GM12878 (cell line): ENCODE data around the gene GPBAR1. TPM values are rescaled to one million over a fixed set of nuclear protein-coding genes. Genes with fewer than 3 reads are reported as not detected.
A peak's percentile ranks its signal among the peaks of the same experiment; 100 is the strongest.

Experiments used
- ATAC-seq: fragments of 200-7000 bp; cut with Tn5 transposase; 3 replicates; pipeline ENCODE4 v1.9.1; 2020; ENCODE audit warnings: mild to moderate bottlenecking, moderate library complexity
- BruUV-seq: library from RNA; stranded (reverse); fragments of 400-500 nt; replicated peaks from 2 replicates; lab custom pipeline; 2021; lab: Mats Ljungman, UMichigan
- CTCF ChIA-PET: fragments of 300-600 bp; sonication (Branson Sonifier 250); formaldehyde crosslinking; extraction: SDS; loops from one replicate; lab custom pipeline; 2021; ENCODE audit warnings: inconsistent platforms; lab: Yijun Ruan, JAX
- POLR2A ChIA-PET: fragments of 350-600 bp; formaldehyde crosslinking; extraction: SDS; loops from one replicate; lab custom pipeline; 2021; ENCODE audit warnings: inconsistent platforms; lab: Charles Lee
- RAD21 ChIA-PET: fragments of 300-600 bp; sonication (Branson Sonifier 250); formaldehyde crosslinking; loops from one replicate; lab custom pipeline; 2023; ENCODE audit warnings: antibody characterized with exemption; ENCODE audit not compliant: unreplicated experiment; lab: Charles Lee
- SMC1A ChIA-PET: fragments of 300-600 bp; sonication (Branson Sonifier 250); formaldehyde crosslinking; loops from one replicate; lab custom pipeline; 2023; ENCODE audit not compliant: unreplicated experiment, uncharacterized antibody; lab: Charles Lee
- DNase-seq: peaks from one replicate; pipeline ENCODE4 v3.0.0-alpha.2; 2011; ENCODE audit warnings: low read depth, low spot score
- FAIRE-seq: peaks from 3 replicates; lab custom pipeline; 2011; peaks lifted over from hg19 to GRCh38; lab: Jason Lieb, UNC
- H2AFZ ChIP-seq: 2 replicates; pipeline ENCODE4 v1.6.0; 2011; ENCODE audit warnings: low read depth, low read length, control low read depth; ENCODE audit not compliant: control insufficient read depth
- H3K27ac ChIP-seq: 2 replicates; pipeline ENCODE4 v1.5.1; 2011; ENCODE audit warnings: control low read depth; ENCODE audit not compliant: control insufficient read depth, insufficient read depth
- H3K27me3 ChIP-seq, 2 experiments: replicated peaks in 1 of 2; 2 replicates each; pipeline versions ENCODE4 v1.6.0 to v1.6.1; 2011; ENCODE audit warnings: low read length in 1 of 2; ENCODE audit not compliant: control insufficient read depth in 2 of 2, insufficient read depth in 2 of 2
- H3K36me3 ChIP-seq, 2 experiments: 2 replicates each; pipeline ENCODE4 v1.5.1; 2011; ENCODE audit warnings: low read length in 1 of 2; ENCODE audit not compliant: control insufficient read depth in 2 of 2, insufficient read depth in 2 of 2
- H3K4me1 ChIP-seq: 2 replicates; pipeline ENCODE4 v1.6.1; 2011; ENCODE audit warnings: mild to moderate bottlenecking, low read length, moderate library complexity, mixed read lengths; ENCODE audit not compliant: control insufficient read depth, insufficient read depth
- H3K4me2 ChIP-seq: 2 replicates; pipeline ENCODE4 v1.6.0; 2011; ENCODE audit warnings: control low read depth; ENCODE audit not compliant: control insufficient read depth, insufficient read depth
- H3K4me3 ChIP-seq: fragments of 200-600 bp; sonication (generic); 2 replicates; pipeline ENCODE4 v1.5.1; 2016
- H3K79me2 ChIP-seq: 2 replicates; pipeline ENCODE4 v1.6.0; 2011; ENCODE audit warnings: low read length; ENCODE audit not compliant: control insufficient read depth, insufficient read depth
- H3K9ac ChIP-seq: 2 replicates; pipeline ENCODE4 v1.8.0; 2011; ENCODE audit warnings: low read length, control low read depth, mixed read lengths; ENCODE audit not compliant: control insufficient read depth, insufficient read depth
- H3K9me3 ChIP-seq: replicated peaks from 3 replicates; pipeline ENCODE4 v1.5.1; 2011; ENCODE audit warnings: mild to moderate bottlenecking, low read length; ENCODE audit not compliant: control insufficient read depth, insufficient read depth
- H4K20me1 ChIP-seq: 2 replicates; pipeline ENCODE4 v1.6.0; 2011; ENCODE audit not compliant: control insufficient read depth, insufficient read depth
- BMI1 ChIP-seq: fragments of 450-650 bp; IDR thresholded peaks from 2 replicates; pipeline ENCODE4 v1.6.1; 2016; ENCODE audit warnings: mild to moderate bottlenecking, moderate library complexity, borderline replicate concordance
- IKZF2 ChIP-seq, 2 experiments: fragments of 450-650 bp; IDR thresholded peaks; 2 replicates each; pipeline ENCODE4 v1.6.1; 2017; ENCODE audit warnings: mild to moderate bottlenecking in 2 of 2, moderate library complexity in 2 of 2
- WGBS: methylation state at CpG from one replicate; pipeline ENCODE4 v1.1.6; 2016; ENCODE audit warnings: low lambda C conversion rate; ENCODE audit not compliant: insufficient replicate concordance, insufficient coverage; ENCODE audit errors: missing lambda C conversion rate; 5-methylcytosine and 5-hydroxymethylcytosine counted together
- in situ Hi-C: fragments of 300-500 bp; cut with MboI; formaldehyde crosslinking; loops from 9 replicates; pipeline ENCODE4 v1.14.3; 2018; ENCODE audit warnings: mixed read lengths
- intact Hi-C: fragments of 100-400 bp; cut with micrococcal nuclease; formaldehyde crosslinking; loops from one replicate; pipeline ENCODE4 v1.14.2; 2022; ENCODE audit not compliant: unreplicated experiment
- polyA plus RNA-seq, 11 experiments: library from polyadenylated mRNA; depleted of rRNA in 4 of 11; unstranded in 6 of 11; stranded (reverse) in 5 of 11; fragments of >200 nt; fragmentation: Nextera tagmentation in 4 of 11; fragmentation: Illumina TruSeq in 1 of 11; extraction: Ambion mirVana in 4 of 11; extraction: Trizol in 1 of 11; gene quantifications; 1 replicate in 1 of 11; 2 replicates in 10 of 11; pipeline versions ENCODE4 v1.2.1 to v1.2.3, GENCODE V29; 2011 to 2016; ENCODE audit warnings: inconsistent platforms in 2 of 11, missing spikeins in 2 of 11, low read depth in 1 of 11
- total RNA-seq, 4 experiments: library from RNA; depleted of rRNA in 3 of 4; stranded (reverse); fragments of >200 nt in 3 of 4; fragmentation: Illumina TruSeq in 1 of 4; extraction: Trizol in 1 of 4; gene quantifications; 2 replicates each; pipeline versions ENCODE4 v1.2.1 to v1.2.3, GENCODE V29; 2013 to 2021
- TF ChIP-seq, protein P1 (sequence below): fragments of 150-350 bp; IDR thresholded peaks from 2 replicates; pipeline ENCODE4 v1.6.1; 2016; ENCODE audit warnings: low read depth, low read length

GPBAR1 gene
- total and polyA plus RNA-seq, 10 of the 15 experiments (the other 5 are each of a cell fraction or from before 2014, with no cell fraction given), result 0.03 to 0.36 (median 0.11) TPM; not detected in 3

DNA sequence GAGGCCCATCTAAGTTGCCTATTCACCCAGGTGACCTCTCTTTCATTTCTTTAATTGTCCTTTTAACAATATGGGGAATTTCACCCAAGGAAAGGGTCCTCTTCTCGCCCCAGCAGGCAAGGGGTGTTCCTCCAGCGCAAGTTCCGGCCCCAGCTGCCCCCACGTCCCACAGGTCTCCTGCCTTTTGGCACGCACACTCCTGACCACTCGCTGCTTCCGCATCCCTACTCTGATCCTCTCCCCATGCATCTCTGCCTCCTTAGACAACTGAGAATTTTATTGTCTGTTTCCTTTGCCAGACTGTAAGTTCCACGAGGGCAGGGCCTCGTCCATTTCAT, 44.5 kb upstream of the GPBAR1 start:
- no peaks in the 10 kb centered on the region for H3K27me3 ChIP-seq
- peaks cover 7% of the 10 kb centered on the region; the same call in 1 of the 2 replicates for H4K20me1 ChIP-seq
- peaks cover 53% of the 10 kb centered on the region for H3K79me2 ChIP-seq
- intact Hi-C loops, result loop anchor here (5.0 kb wide), 1 partner anchor 181 kb away; the partner anchor contains the start of gene CTDSP1
- H3K9me3 ChIP-seq, result no peaks in the 10 kb centered on the region
- CTCF ChIA-PET, result interaction anchor here (0.8 to 3.4 kb wide), 11 partner anchors 10 to 55 kb away, joined by 3 to 17 read pairs (median 4); partner anchors contain the start of genes AAMP and PNKD
- in situ Hi-C loops, result no loop called here
- H3K27ac ChIP-seq, result peak overlapping the region; percentile 99
- TF ChIP-seq IKZF2 (IDR thresholded peaks at IDR 0.05) (peak in 1 of 2 experiments; percentile 29; a peak in 1 of 4 replicates), BMI1 (0 out of 2 replicates have a peak, but pooled peaks have one; percentile 36)
- TF ChIP-seq, protein P1, sequence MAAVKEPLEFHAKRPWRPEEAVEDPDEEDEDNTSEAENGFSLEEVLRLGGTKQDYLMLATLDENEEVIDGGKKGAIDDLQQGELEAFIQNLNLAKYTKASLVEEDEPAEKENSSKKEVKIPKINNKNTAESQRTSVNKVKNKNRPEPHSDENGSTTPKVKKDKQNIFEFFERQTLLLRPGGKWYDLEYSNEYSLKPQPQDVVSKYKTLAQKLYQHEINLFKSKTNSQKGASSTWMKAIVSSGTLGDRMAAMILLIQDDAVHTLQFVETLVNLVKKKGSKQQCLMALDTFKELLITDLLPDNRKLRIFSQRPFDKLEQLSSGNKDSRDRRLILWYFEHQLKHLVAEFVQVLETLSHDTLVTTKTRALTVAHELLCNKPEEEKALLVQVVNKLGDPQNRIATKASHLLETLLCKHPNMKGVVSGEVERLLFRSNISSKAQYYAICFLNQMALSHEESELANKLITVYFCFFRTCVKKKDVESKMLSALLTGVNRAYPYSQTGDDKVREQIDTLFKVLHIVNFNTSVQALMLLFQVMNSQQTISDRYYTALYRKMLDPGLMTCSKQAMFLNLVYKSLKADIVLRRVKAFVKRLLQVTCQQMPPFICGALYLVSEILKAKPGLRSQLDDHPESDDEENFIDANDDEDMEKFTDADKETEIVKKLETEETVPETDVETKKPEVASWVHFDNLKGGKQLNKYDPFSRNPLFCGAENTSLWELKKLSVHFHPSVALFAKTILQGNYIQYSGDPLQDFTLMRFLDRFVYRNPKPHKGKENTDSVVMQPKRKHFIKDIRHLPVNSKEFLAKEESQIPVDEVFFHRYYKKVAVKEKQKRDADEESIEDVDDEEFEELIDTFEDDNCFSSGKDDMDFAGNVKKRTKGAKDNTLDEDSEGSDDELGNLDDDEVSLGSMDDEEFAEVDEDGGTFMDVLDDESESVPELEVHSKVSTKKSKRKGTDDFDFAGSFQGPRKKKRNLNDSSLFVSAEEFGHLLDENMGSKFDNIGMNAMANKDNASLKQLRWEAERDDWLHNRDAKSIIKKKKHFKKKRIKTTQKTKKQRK, result no peak
- peak overlapping the region; percentile 90 for H2AFZ ChIP-seq
- H3K9ac ChIP-seq, result peak overlapping the region; percentile 80
- peaks cover 10% of the 10 kb centered on the region for H3K4me1 ChIP-seq
- FAIRE-seq (no peak), ATAC-seq (no peak), DNase-seq (no peak)
- SMC1A ChIA-PET, result interaction anchor here (0.8 to 2.0 kb wide), 6 partner anchors 11 to 70 kb away, joined by 3 to 22 read pairs (median 6); no protein-coding TSS in a partner anchor
- POLR2A ChIA-PET, result interaction anchor here (0.7 to 8.8 kb wide), 10 partner anchors 13 to 348 kb away, joined by 3 to 98 read pairs (median 4); partner anchors contain the start of genes AAMP and PNKD
- H3K36me3 ChIP-seq, result peaks cover 0 to 5% of the 10 kb centered on the region in 2 experiments; a peak in 1 of 4 replicates
- peak overlapping the region; percentile 90 for H3K4me2 ChIP-seq
- WGBS, result 61% methylated on average over 9 of the region's 9 CpGs
- RAD21 ChIA-PET, result interaction anchor here (0.6 to 6.7 kb wide), 7 partner anchors 10 to 494 kb away, joined by 3 to 84 read pairs (median 4); no protein-coding TSS in a partner anchor
- TSS peak; percentile 95 for BruUV-seq
- peak overlapping the region; percentile 70 for H3K4me3 ChIP-seq
